Natural killer cell (primary cell): ENCODE data around the gene BCR. TPM values are rescaled to one million over a fixed set of nuclear protein-coding genes. Genes with fewer than 3 reads are reported as not detected.

Source experiments
- ATAC-seq, 3 donors: fragments of 150-1000 bp in 2 of 3; fragments of 200-7000 bp in 1 of 3; cut with Tn5 transposase; 1 replicate in 1 of 3; 2 replicates in 2 of 3; pipeline ENCODE4 v1.10.0; 2021; ENCODE audit warnings: mild to moderate bottlenecking in 2 of 3, moderate library complexity in 2 of 3
- DNase-seq, 2 donors: peaks; one replicate each; pipeline versions ENCODE4 v3.0.0 to v3.0.0-alpha.2; 2013 to 2021; ENCODE audit warnings: mixed read lengths in 1 of 2
- H3K27ac ChIP-seq: one replicate; pipeline ENCODE4 v1.5.1; 2013; ENCODE audit warnings: mild to moderate bottlenecking, low read length
- H3K27me3 ChIP-seq: one replicate; pipeline ENCODE4 v1.6.1; 2013; ENCODE audit warnings: low read length; ENCODE audit not compliant: control insufficient read depth, insufficient read depth
- H3K36me3 ChIP-seq: one replicate; pipeline ENCODE4 v1.6.1; 2013; ENCODE audit warnings: low read length; ENCODE audit not compliant: control insufficient read depth, insufficient read depth
- H3K4me1 ChIP-seq: one replicate; pipeline ENCODE4 v1.6.1; 2013; ENCODE audit warnings: low read length; ENCODE audit not compliant: control insufficient read depth, insufficient read depth
- H3K4me3 ChIP-seq: one replicate; pipeline ENCODE4 v1.5.1; 2013; ENCODE audit warnings: low read length
- H3K9me3 ChIP-seq: one replicate; pipeline ENCODE4 v1.6.1; 2013; ENCODE audit warnings: low read length; ENCODE audit not compliant: control insufficient read depth, insufficient read depth
- H3K27ac Mint-ChIP-seq, 2 donors: one replicate each; pipeline ENCODE4 v1.8.0; 2022; ENCODE audit warnings: mild to moderate bottlenecking in 2 of 2, mixed read lengths in 2 of 2, moderate library complexity in 1 of 2
- H3K27me3 Mint-ChIP-seq, 2 donors: one replicate each; pipeline ENCODE4 v1.8.0; 2022; ENCODE audit warnings: low read depth in 2 of 2, mixed read lengths in 2 of 2
- H3K36me3 Mint-ChIP-seq: one replicate; pipeline ENCODE4 v1.8.0; 2022; ENCODE audit warnings: mixed read lengths
- H3K4me1 Mint-ChIP-seq, 2 donors: one replicate each; pipeline ENCODE4 v1.8.0; 2022; ENCODE audit warnings: mixed read lengths in 2 of 2
- H3K4me3 Mint-ChIP-seq: one replicate; pipeline ENCODE4 v1.8.0; 2022; ENCODE audit warnings: mild to moderate bottlenecking, moderate library complexity, mixed read lengths
- H3K9me3 Mint-ChIP-seq, 2 donors: one replicate each; pipeline ENCODE4 v1.8.0; 2022; ENCODE audit warnings: mixed read lengths in 2 of 2
- CTCF ChIP-seq: fragments of 200-600 bp; IDR thresholded peaks from one replicate; pipeline ENCODE4 v1.8.0; 2022; ENCODE audit warnings: antibody characterized with exemption
- WGBS: methylation state at CpG from one replicate; pipeline ENCODE4 v1.1.7; 2013; ENCODE audit warnings: missing lambda C conversion rate; ENCODE audit not compliant: insufficient coverage; 5-methylcytosine and 5-hydroxymethylcytosine counted together
- intact Hi-C: fragments of 100-400 bp; cut with micrococcal nuclease; formaldehyde crosslinking; loops from one replicate; pipeline ENCODE4 v1.14.2; 2022
- total RNA-seq, 4 donors: library from RNA; stranded (reverse); fragments of 120-200 nt in 1 of 4; gene quantifications; one replicate each; pipeline versions ENCODE4 v1.2.3 to v1.2.4, GENCODE V29; 2013 to 2022

The BCR gene
- total RNA-seq, 3 donors from 2014 or later (not counting 1 experiment from before 2014, with no cell fraction given) = 166 to 186 (median 167) TPM

GRCh38 chr22:23289851-23290724 lies 109.8 kb downstream of the BCR start:
- Histone ChIP-seq H3K27me3 (no peaks in the 10 kb centered on the region), H3K4me1 (no peaks in the 10 kb centered on the region), H3K4me3 (no peak overlapping the region), H3K36me3 (peaks cover 90% of the 10 kb centered on the region), H3K27ac (no peak overlapping the region), H3K9me3 (no peaks in the 10 kb centered on the region)
- 85% methylated on average over 18 of the region's 18 CpGs for WGBS
- ATAC-seq (peak; percentile 48 to 77 (median 67)), DNase-seq (peak; percentile 59 to 76)
- TF ChIP-seq CTCF = peak; percentile 83
- intact Hi-C loops = loop anchor here (1.0 kb wide), 1 partner anchor 112 kb away; no protein-coding TSS in a partner anchor
- peaks cover 6 to 11% of the 10 kb centered on the region in 2 donors for H3K4me1 Mint-ChIP-seq
- H3K9me3 Mint-ChIP-seq = no peaks in the 10 kb centered on the region
- H3K27ac Mint-ChIP-seq = peak overlapping the region in 1 of 2 donors; percentile 27
- no peaks in the 10 kb centered on the region for H3K27me3 Mint-ChIP-seq
- no peaks in the 10 kb centered on the region for H3K36me3 Mint-ChIP-seq
- no peak overlapping the region for H3K4me3 Mint-ChIP-seq

GRCh38 chr22:23291806-23292452 lies 111.6 kb downstream of the BCR start:
- H3K27me3 ChIP-seq = no peaks in the 10 kb centered on the region
- no peak for TF ChIP-seq CTCF
- Mint-ChIP-seq H3K36me3 (no peaks in the 10 kb centered on the region), H3K4me3 (no peak overlapping the region), H3K27me3 (no peaks in the 10 kb centered on the region), H3K4me1 (peaks cover 6 to 11% of the 10 kb centered on the region in 2 donors), H3K9me3 (no peaks in the 10 kb centered on the region), H3K27ac (peak overlapping the region in 1 of 2 donors; percentile 51)
- ATAC-seq (no peak), DNase-seq (no peak)
- H3K4me3 ChIP-seq = no peak overlapping the region
- no peak overlapping the region for H3K27ac ChIP-seq
- H3K36me3 ChIP-seq = peaks cover 83% of the 10 kb centered on the region
- WGBS = 87% methylated on average over 12 of the region's 13 CpGs
- H3K9me3 ChIP-seq = no peaks in the 10 kb centered on the region
- no peaks in the 10 kb centered on the region for H3K4me1 ChIP-seq
- intact Hi-C loops = no loop called here

- Mint-ChIP-seq H3K4me3 (no peak overlapping the region), H3K27me3 (no peaks in the 10 kb centered on the region), H3K4me1 (peaks cover 6 to 11% of the 10 kb centered on the region in 2 donors), H3K36me3 (no peaks in the 10 kb centered on the region), H3K9me3 (no peaks in the 10 kb centered on the region), H3K27ac (no peak overlapping the region)
- Histone ChIP-seq H3K4me3 (no peak overlapping the region), H3K36me3 (peaks cover 83% of the 10 kb centered on the region), H3K4me1 (no peaks in the 10 kb centered on the region), H3K27me3 (no peaks in the 10 kb centered on the region), H3K27ac (no peak overlapping the region), H3K9me3 (no peaks in the 10 kb centered on the region)
- ATAC-seq = no peak
- no peak for DNase-seq
- intact Hi-C loops = no loop called here
- WGBS = 95% methylated on average over 16 of the region's 17 CpGs
- TF ChIP-seq CTCF = no peak
Observed at GRCh38 chr22:23292453-23293350, 112.4 kb downstream of the BCR start.
